HepG2 (cell line): ENCODE results near the gene QSOX2. TPM values are rescaled to one million over a fixed set of nuclear protein-coding genes. Genes with fewer than 3 reads are reported as not detected.

Source experiments
- ATAC-seq: fragments of 200-7000 bp; cut with Tn5 transposase; 3 replicates; pipeline ENCODE4 v1.9.1; 2020; ENCODE audit warnings: mild to moderate bottlenecking, moderate library complexity
- BruUV-seq: library from RNA; stranded (reverse); fragments of 400-500 nt; replicated peaks from 2 replicates; lab custom pipeline; 2021; lab: Mats Ljungman, UMichigan
- CTCF ChIA-PET: fragments of 300-600 bp; formaldehyde crosslinking; extraction: SDS; loops from one replicate; lab custom pipeline; 2021; ENCODE audit warnings: low total read pairs, inconsistent platforms, low intra/inter-chr PET ratio; lab: Yijun Ruan, JAX
- POLR2A ChIA-PET: fragments of 350-600 bp; sonication (Branson Sonifier 250); formaldehyde crosslinking; loops from one replicate; lab custom pipeline; 2020; ENCODE audit warnings: antibody characterized with exemption, inconsistent platforms; lab: Yijun Ruan, JAX
- DNase-seq: peaks from one replicate; pipeline ENCODE4 v3.0.0-alpha.2; 2015; ENCODE audit warnings: low spot score
- FAIRE-seq: peaks from 3 replicates; lab custom pipeline; 2011; peaks lifted over from hg19 to GRCh38; lab: Jason Lieb, UNC
- H2AFZ ChIP-seq: one replicate; pipeline ENCODE4 v1.6.1; 2011; ENCODE audit warnings: low read length, inconsistent platforms
- H3K27ac ChIP-seq: fragments of 300-600 bp; 3 replicates; pipeline ENCODE4 v1.8.0; 2011; ENCODE audit warnings: mixed run types, mild to moderate bottlenecking, mixed read lengths, low read length, inconsistent platforms; ENCODE audit not compliant: insufficient read depth; ENCODE audit errors: extremely low read length
- H3K27me3 ChIP-seq, 2 experiments: fragments of 200-600 bp in 1 of 2; 2 replicates in 1 of 2; 3 replicates in 1 of 2; pipeline versions ENCODE4 v1.6.0 to v1.8.0; 2011; ENCODE audit warnings: low read length in 2 of 2, mild to moderate bottlenecking in 2 of 2, moderate library complexity in 2 of 2, inconsistent platforms in 1 of 2; ENCODE audit not compliant: insufficient read depth in 2 of 2, control insufficient read depth in 1 of 2
- H3K36me3 ChIP-seq, 2 experiments: fragments of 200-600 bp in 1 of 2; replicated peaks in 1 of 2; 2 replicates in 1 of 2; 3 replicates in 1 of 2; pipeline versions ENCODE4 v1.5.1 to v1.8.0; 2011; ENCODE audit warnings: low read length in 2 of 2, inconsistent platforms in 1 of 2; ENCODE audit not compliant: insufficient read depth in 2 of 2, control insufficient read depth in 1 of 2
- H3K4me1 ChIP-seq: 2 replicates; pipeline ENCODE4 v1.5.1; 2012; ENCODE audit warnings: low read length, inconsistent platforms; ENCODE audit not compliant: insufficient read depth
- H3K4me2 ChIP-seq: 2 replicates; pipeline ENCODE4 v1.6.0; 2011; ENCODE audit warnings: low read depth, low read length, inconsistent platforms
- H3K4me3 ChIP-seq, 3 experiments: fragments of 200-600 bp in 1 of 3; sonication (generic), shearing (Covaris generic) in 1 of 3; replicated peaks in 1 of 3; 2 replicates each; pipeline ENCODE4 v1.5.1; 2011 to 2016; ENCODE audit warnings: low read length in 3 of 3, inconsistent platforms in 2 of 3, low read depth in 2 of 3, mild to moderate bottlenecking in 2 of 3, control low read depth in 1 of 3, mixed read lengths in 1 of 3; ENCODE audit not compliant: insufficient read depth in 1 of 3
- H3K79me2 ChIP-seq: one replicate; pipeline ENCODE4 v1.6.1; 2011; ENCODE audit warnings: low read length, inconsistent platforms; ENCODE audit not compliant: insufficient read depth
- H3K9ac ChIP-seq: 2 replicates; pipeline ENCODE4 v1.6.0; 2011; ENCODE audit warnings: mild to moderate bottlenecking, low read depth, low read length, inconsistent platforms; ENCODE audit not compliant: insufficient read depth
- H3K9me3 ChIP-seq: 2 replicates; pipeline ENCODE4 v1.5.1; 2012; ENCODE audit warnings: mild to moderate bottlenecking, low read length
- H4K20me1 ChIP-seq: 2 replicates; pipeline ENCODE4 v1.6.0; 2011; ENCODE audit warnings: inconsistent platforms, mild to moderate bottlenecking, low read length, moderate library complexity; ENCODE audit not compliant: insufficient read depth
- ATF6 ChIP-seq: sonication (generic); formaldehyde crosslinking; conservative IDR thresholded peaks from 2 replicates; pipeline ENCODE4 v1.4.0; 2020; ENCODE audit warnings: missing genetic modification reagents
- GATAD1 ChIP-seq: IDR thresholded peaks from 2 replicates; pipeline ENCODE4 v1.6.1; 2016; ENCODE audit warnings: missing genetic modification reagents, missing compliant biosample characterization
- KLF13 ChIP-seq: sonication (generic); formaldehyde crosslinking; IDR thresholded peaks from 2 replicates; pipeline ENCODE4 v1.4.0; 2020; ENCODE audit warnings: mild to moderate bottlenecking, missing genetic modification reagents
- SIN3A ChIP-seq: IDR thresholded peaks from 2 replicates; pipeline ENCODE4 v1.6.1; 2011; ENCODE audit warnings: low read depth, mild to moderate bottlenecking, control low read depth, low read length, borderline replicate concordance
- TBL1XR1 ChIP-seq: fragments of 150-350 bp; IDR thresholded peaks from 2 replicates; pipeline ENCODE4 v1.6.1; 2014; ENCODE audit warnings: borderline replicate concordance, low read length; ENCODE audit not compliant: partially characterized antibody
- ZNF318 ChIP-seq: sonication (generic); formaldehyde crosslinking; IDR thresholded peaks from 2 replicates; pipeline ENCODE4 v1.4.0; 2020; ENCODE audit warnings: mild to moderate bottlenecking, missing genetic modification reagents
- WGBS: methylation state at CpG from one replicate; pipeline ENCODE4 v1.1.6; 2017; ENCODE audit warnings: low lambda C conversion rate; 5-methylcytosine and 5-hydroxymethylcytosine counted together
- in situ Hi-C: cut with HindIII; loops from 2 replicates; pipeline ENCODE4 v1.10.0; 2017; ENCODE audit warnings: low pct_unique_long_range_greater_than_20kb; ENCODE audit not compliant: extremely low pct_ligation_motif_present
- intact Hi-C: fragments of 100-400 bp; cut with micrococcal nuclease; formaldehyde crosslinking; loops from one replicate; pipeline ENCODE4 v1.10.0; 2022; ENCODE audit not compliant: unreplicated experiment
- polyA plus RNA-seq, 8 experiments: library from polyadenylated mRNA; depleted of rRNA in 3 of 8; stranded (reverse) in 7 of 8; unstranded in 1 of 8; fragments of >200 nt; fragmentation: Illumina TruSeq in 4 of 8; extraction: Trizol in 4 of 8; gene quantifications; 2 replicates each; pipeline versions ENCODE4 v1.2.1 to v1.2.3, GENCODE V29; 2011 to 2016; ENCODE audit warnings: low read depth in 4 of 8, missing spikeins in 1 of 8, mixed read lengths in 1 of 8; ENCODE audit not compliant: insufficient read depth in 1 of 8
- total RNA-seq, 5 experiments: library from RNA; depleted of rRNA; stranded (reverse); fragments of >200 nt; fragmentation: Illumina TruSeq; extraction: Trizol; gene quantifications; 2 replicates each; pipeline ENCODE4 v1.2.3, GENCODE V29; 2016; ENCODE audit warnings: low read depth in 1 of 5

The QSOX2 gene
- total and polyA plus RNA-seq, 2 of the 13 experiments (the other 11 are each of a cell fraction or from before 2014, with no cell fraction given), result 27.1 to 42.1 TPM

GRCh38 chr9:136226680-136227407 is 18.8 kb downstream of the QSOX2 start:
- H3K27me3 ChIP-seq, result no peaks in the 10 kb centered on the region
- no peak overlapping the region for H2AFZ ChIP-seq
- no peak overlapping the region for H3K4me2 ChIP-seq
- FAIRE-seq (no peak), ATAC-seq (no peak; the same call in 2 of the 3 replicates), DNase-seq (no peak)
- intact Hi-C loops (no loop called here), in situ Hi-C loops (no loop called here)
- H3K4me1 ChIP-seq, result no peaks in the 10 kb centered on the region
- H3K9me3 ChIP-seq, result no peaks in the 10 kb centered on the region
- H4K20me1 ChIP-seq, result peaks cover 57% of the 10 kb centered on the region
- H3K9ac ChIP-seq, result no peak overlapping the region
- POLR2A ChIA-PET, result no interaction called here
- CTCF ChIA-PET, result interaction anchor here (1.0 to 1.9 kb wide), 4 partner anchors 57 to 94 kb away, joined by 3 to 7 read pairs (median 6); no protein-coding TSS in a partner anchor
- peaks cover 30 to 62% of the 10 kb centered on the region in 2 experiments for H3K36me3 ChIP-seq
- BruUV-seq, result no TSS peak
- 98% methylated on average over 23 of the region's 30 CpGs for WGBS
- H3K27ac ChIP-seq, result no peak overlapping the region
- H3K4me3 ChIP-seq, result no peak overlapping the region
- H3K79me2 ChIP-seq, result peaks cover 37% of the 10 kb centered on the region
- TF ChIP-seq KLF13 (CRISPR knock-in tag) (no peak), ZNF318 (CRISPR knock-in tag) (no peak), ATF6 (CRISPR knock-in tag) (no peak), SIN3A (no peak), GATAD1 (CRISPR knock-in tag) (no peak), TBL1XR1 (no peak)
